Right cardiac atrium (tissue), 5 donors: ENCODE results near the gene FMNL1. TPM values are rescaled to one million over a fixed set of nuclear protein-coding genes. Genes with fewer than 3 reads are reported as not detected.

Source experiments
- ATAC-seq, 2 donors: fragments of 200-7000 bp; cut with Tn5 transposase; one replicate each; pipeline versions ENCODE4 v1.8.0 to v1.9.1; 2020; ENCODE audit warnings: moderate library complexity in 2 of 2, mild to moderate bottlenecking in 1 of 2
- DNase-seq, 3 donors: peaks; one replicate each; pipeline ENCODE4 v3.0.0-alpha.2; 2020
- H3K27ac ChIP-seq: one replicate; pipeline ENCODE4 v1.5.1; 2013; ENCODE audit warnings: mild to moderate bottlenecking, low read length, control low read depth, moderate library complexity
- H3K27me3 ChIP-seq: one replicate; pipeline ENCODE4 v1.6.1; 2013; ENCODE audit not compliant: control insufficient read depth, insufficient read depth
- H3K4me1 ChIP-seq: one replicate; pipeline ENCODE4 v1.6.1; 2013; ENCODE audit warnings: low read length; ENCODE audit not compliant: control insufficient read depth, insufficient read depth
- H3K4me3 ChIP-seq: one replicate; pipeline ENCODE4 v1.5.1; 2013; ENCODE audit warnings: low read length, control low read depth
- H3K9me3 ChIP-seq: one replicate; pipeline ENCODE4 v1.6.1; 2013; ENCODE audit warnings: low read length; ENCODE audit not compliant: control insufficient read depth
- WGBS: extraction: QIAGEN DNeasy Blood & Tissue Kit; methylation state at CpG from one replicate; pipeline ENCODE4 v1.1.7; 2013; 5-methylcytosine and 5-hydroxymethylcytosine counted together
- intact Hi-C, 4 donors: fragments of 100-400 bp; cut with DNase I; formaldehyde crosslinking; loops; one replicate each; pipeline versions ENCODE4 v1.11.0 to v1.14.0; 2022 to 2023
- polyA plus RNA-seq: library from polyadenylated mRNA; stranded (reverse); fragments of 200-250 nt; gene quantifications from one replicate; pipeline ENCODE4 v1.2.3, GENCODE V29; 2013
- total RNA-seq, 4 donors: library from RNA; stranded (reverse); fragmentation: NEBNext Ultra II Directional; extraction: Animal tissue kit (Norgen Biotek cat#: 25700); gene quantifications; one replicate each; pipeline ENCODE4 v1.2.1, GENCODE V29; 2021
- donor health status: healthy with polysubstance abuse.
- donor health status: DM: no; HTN: yes; CAD: no.
- donor health status: DM: no; HTN: no; CAD: no.
- donor health status: DM: no; HTN: yes; CAD: no; lungs with severe emphysema.
- donor health status: DM: yes; HTN: yes; CAD: no.

Gene FMNL1
- total and polyA plus RNA-seq, 5 donors = 10.5 to 17.0 (median 13.0) TPM

- H3K9me3 ChIP-seq = no peaks in the 10 kb centered on the region
- H3K4me3 ChIP-seq = no peak overlapping the region
- peak overlapping the region; percentile 81 for H3K27ac ChIP-seq
- WGBS = 73% methylated on average over 21 of the region's 21 CpGs
- no peaks in the 10 kb centered on the region for H3K27me3 ChIP-seq
- DNase-seq = peak in 2 of 3 donors; percentile 82 to 83
- peaks cover 12% of the 10 kb centered on the region for H3K4me1 ChIP-seq
- peak; percentile 36 to 54 for ATAC-seq
- intact Hi-C loops = no loop called here
These were observed 62.8 kb downstream of the FMNL1 start for GRCh38 chr17:45284176-45285140.

- peaks cover 19% of the 10 kb centered on the region for H3K4me1 ChIP-seq
- intact Hi-C loops = no loop called here
- H3K9me3 ChIP-seq = no peaks in the 10 kb centered on the region
- 88% methylated on average over 5 of the region's 5 CpGs for WGBS
- H3K27ac ChIP-seq = no peak overlapping the region
- no peak for ATAC-seq
- DNase-seq = peak in 1 of 3 donors; percentile 12
- no peak overlapping the region for H3K4me3 ChIP-seq
- H3K27me3 ChIP-seq = no peaks in the 10 kb centered on the region
These were observed 64.6 kb downstream of the FMNL1 start for GRCh38 chr17:45286286-45286685.

GRCh38 chr17:45287526-45288500 lies 66.1 kb downstream of the FMNL1 start:
- H3K9me3 ChIP-seq = no peaks in the 10 kb centered on the region
- DNase-seq (peak in 1 of 3 donors; percentile 68), ATAC-seq (no peak)
- 58% methylated on average over 10 of the region's 10 CpGs for WGBS
- H3K27ac ChIP-seq = peak overlapping the region; percentile 75
- H3K4me3 ChIP-seq = no peak overlapping the region
- H3K27me3 ChIP-seq = no peaks in the 10 kb centered on the region
- peaks cover 21% of the 10 kb centered on the region for H3K4me1 ChIP-seq
- intact Hi-C loops = no loop called here

GRCh38 chr17:45288825-45289224 lies 67.1 kb downstream of the FMNL1 start:
- intact Hi-C loops = no loop called here
- H3K27me3 ChIP-seq = no peaks in the 10 kb centered on the region
- WGBS = 54% methylated on average over 10 of the region's 10 CpGs
- H3K4me1 ChIP-seq = peaks cover 31% of the 10 kb centered on the region
- H3K4me3 ChIP-seq = no peak overlapping the region
- H3K27ac ChIP-seq = peak overlapping the region; percentile 48
- H3K9me3 ChIP-seq = no peaks in the 10 kb centered on the region
- ATAC-seq (peak in 1 of 2 donors; percentile 1), DNase-seq (peak in 1 of 3 donors; percentile 51)

GRCh38 chr17:45289301-45290268 lies 67.9 kb downstream of the FMNL1 start:
- Histone ChIP-seq H3K27ac (peak overlapping the region; percentile 48), H3K4me3 (no peak overlapping the region), H3K27me3 (no peaks in the 10 kb centered on the region), H3K4me1 (peaks cover 36% of the 10 kb centered on the region), H3K9me3 (no peaks in the 10 kb centered on the region)
- peak in 1 of 3 donors; percentile 29 for DNase-seq
- no peak for ATAC-seq
- WGBS = 66% methylated on average over 15 of the region's 15 CpGs
- intact Hi-C loops = no loop called here

GRCh38 chr17:45290269-45290765 lies 68.6 kb downstream of the FMNL1 start:
- peaks cover 34% of the 10 kb centered on the region for H3K4me1 ChIP-seq
- no peaks in the 10 kb centered on the region for H3K9me3 ChIP-seq
- no peak for ATAC-seq
- peak in 1 of 3 donors; percentile 13 for DNase-seq
- WGBS = 83% methylated on average over 11 of the region's 11 CpGs
- intact Hi-C loops = no loop called here
- no peaks in the 10 kb centered on the region for H3K27me3 ChIP-seq
- H3K27ac ChIP-seq = peak overlapping the region; percentile 10
- no peak overlapping the region for H3K4me3 ChIP-seq

GRCh38 chr17:45291171-45291805 lies 69.6 kb downstream of the FMNL1 start:
- ATAC-seq (no peak), DNase-seq (peak in 1 of 3 donors; percentile 77)
- Histone ChIP-seq H3K4me3 (no peak overlapping the region), H3K4me1 (peaks cover 42% of the 10 kb centered on the region), H3K9me3 (no peaks in the 10 kb centered on the region), H3K27me3 (no peaks in the 10 kb centered on the region), H3K27ac (peak overlapping the region; percentile 25)
- intact Hi-C loops = no loop called here
- WGBS = 55% methylated on average over 5 of the region's 5 CpGs

- H3K27ac ChIP-seq = peak overlapping the region; percentile 85
- ATAC-seq (peak in 1 of 2 donors; percentile 2), DNase-seq (peak in 1 of 3 donors; percentile 32)
- intact Hi-C loops = no loop called here
- WGBS = 55% methylated on average over 12 of the region's 12 CpGs
- H3K4me3 ChIP-seq = no peak overlapping the region
- H3K4me1 ChIP-seq = peaks cover 50% of the 10 kb centered on the region
- H3K27me3 ChIP-seq = no peaks in the 10 kb centered on the region
- H3K9me3 ChIP-seq = no peaks in the 10 kb centered on the region
These were observed 71.2 kb downstream of the FMNL1 start for GRCh38 chr17:45292696-45293412.
